Endothelial cell of umbilical vein (primary cell): Measurements from ENCODE around the gene CAMK2B.

ENCODE experiments used
- EZH2 ChIP-seq: IDR thresholded peaks from 2 replicates; pipeline ENCODE4 v1.6.1; 2012; ENCODE audit warnings: borderline replicate concordance, low read depth, mild to moderate bottlenecking, moderate library complexity, low read length, inconsistent platforms; ENCODE audit not compliant: severe bottlenecking
- GATA2 ChIP-seq: IDR thresholded peaks from 2 replicates; pipeline ENCODE4 v1.7.0; 2011; ENCODE audit warnings: low read depth, mild to moderate bottlenecking, moderate library complexity, mixed read lengths, low read length; ENCODE audit not compliant: insufficient read length, insufficient read depth
- JUN ChIP-seq: IDR thresholded peaks from 2 replicates; pipeline ENCODE4 v1.6.1; 2011; ENCODE audit warnings: borderline replicate concordance, low read depth; ENCODE audit not compliant: insufficient read length, insufficient read depth
- POLR2AphosphoS5 ChIP-seq: IDR thresholded peaks from 2 replicates; pipeline ENCODE4 v1.6.1; 2012; ENCODE audit warnings: low read depth, mild to moderate bottlenecking, control low read depth, low read length, moderate library complexity; ENCODE audit not compliant: insufficient read depth
- TF ChIP-seq, protein P1 (sequence below): IDR thresholded peaks from 2 replicates; pipeline ENCODE4 v1.6.1; 2011; ENCODE audit not compliant: insufficient read depth, insufficient read length
- TF ChIP-seq, protein P2 (sequence below), 2 donors: IDR thresholded peaks; 1 replicate in 1 of 2; 2 replicates in 1 of 2; pipeline ENCODE4 v1.5.1; 2011; ENCODE audit warnings: low read length in 2 of 2, mild to moderate bottlenecking in 2 of 2, moderate library complexity in 2 of 2, control low read depth in 1 of 2, inconsistent platforms in 1 of 2, low read depth in 1 of 2; ENCODE audit not compliant: insufficient read depth in 1 of 2; ENCODE audit errors: extremely low read depth in 1 of 2

DNA sequence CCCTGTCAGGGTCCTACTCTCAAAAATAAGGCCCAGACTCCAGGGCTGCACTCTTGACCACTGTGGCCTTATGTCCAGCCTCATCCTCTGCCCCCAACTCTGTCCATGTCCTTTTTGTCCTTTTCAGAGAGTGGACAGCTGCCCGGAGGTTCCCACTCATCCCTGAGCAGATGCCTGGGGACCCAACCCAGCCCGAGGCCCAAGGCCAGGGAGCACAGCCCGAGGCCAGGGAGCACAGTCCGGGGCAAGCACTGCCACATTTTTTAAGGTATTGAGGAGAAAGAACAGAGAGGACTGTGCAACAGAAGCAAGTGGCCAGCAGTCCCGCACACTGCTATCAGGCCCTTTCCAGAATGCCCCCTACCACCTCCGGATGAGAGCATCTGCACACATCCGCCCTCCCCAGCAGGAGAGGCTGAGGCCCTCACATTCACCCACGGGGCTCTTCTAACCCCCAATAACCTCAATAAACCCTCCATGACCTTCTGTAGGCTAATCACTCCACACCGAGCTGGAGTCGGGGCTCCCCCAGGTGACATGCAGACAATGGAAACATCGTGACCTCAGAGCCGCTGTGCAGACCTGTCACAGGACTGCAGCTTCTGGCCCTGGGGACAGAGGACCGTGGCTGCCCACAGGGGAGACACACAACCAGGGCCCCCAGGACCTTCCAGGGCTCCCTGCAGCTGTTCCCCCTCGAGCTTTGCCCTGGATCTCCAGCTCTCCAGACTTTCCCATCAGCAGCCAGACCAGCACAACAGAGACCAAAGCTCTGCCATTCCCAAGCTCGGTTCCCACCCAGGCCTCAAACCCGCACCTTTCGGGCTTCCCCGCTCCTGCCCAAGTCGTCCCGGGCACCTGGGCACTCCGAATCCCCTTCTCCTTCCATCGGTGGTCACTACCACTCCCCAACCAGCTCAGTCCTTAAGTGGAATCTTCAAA is 51.4 kb downstream of the CAMK2B start:
- TF ChIP-seq, protein P1, sequence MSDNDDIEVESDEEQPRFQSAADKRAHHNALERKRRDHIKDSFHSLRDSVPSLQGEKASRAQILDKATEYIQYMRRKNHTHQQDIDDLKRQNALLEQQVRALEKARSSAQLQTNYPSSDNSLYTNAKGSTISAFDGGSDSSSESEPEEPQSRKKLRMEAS, result no peak
- TF ChIP-seq, protein P2, sequence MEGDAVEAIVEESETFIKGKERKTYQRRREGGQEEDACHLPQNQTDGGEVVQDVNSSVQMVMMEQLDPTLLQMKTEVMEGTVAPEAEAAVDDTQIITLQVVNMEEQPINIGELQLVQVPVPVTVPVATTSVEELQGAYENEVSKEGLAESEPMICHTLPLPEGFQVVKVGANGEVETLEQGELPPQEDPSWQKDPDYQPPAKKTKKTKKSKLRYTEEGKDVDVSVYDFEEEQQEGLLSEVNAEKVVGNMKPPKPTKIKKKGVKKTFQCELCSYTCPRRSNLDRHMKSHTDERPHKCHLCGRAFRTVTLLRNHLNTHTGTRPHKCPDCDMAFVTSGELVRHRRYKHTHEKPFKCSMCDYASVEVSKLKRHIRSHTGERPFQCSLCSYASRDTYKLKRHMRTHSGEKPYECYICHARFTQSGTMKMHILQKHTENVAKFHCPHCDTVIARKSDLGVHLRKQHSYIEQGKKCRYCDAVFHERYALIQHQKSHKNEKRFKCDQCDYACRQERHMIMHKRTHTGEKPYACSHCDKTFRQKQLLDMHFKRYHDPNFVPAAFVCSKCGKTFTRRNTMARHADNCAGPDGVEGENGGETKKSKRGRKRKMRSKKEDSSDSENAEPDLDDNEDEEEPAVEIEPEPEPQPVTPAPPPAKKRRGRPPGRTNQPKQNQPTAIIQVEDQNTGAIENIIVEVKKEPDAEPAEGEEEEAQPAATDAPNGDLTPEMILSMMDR (IDR thresholded peaks at IDR 0.05; ENCODE audit: extremely low read depth in 1 of 2, insufficient read depth in 1 of 2, low read depth in 1 of 2, low read length in 2 of 2), result no peak
- TF ChIP-seq EZH2 (no peak), POLR2AphosphoS5 (no peak), JUN (no peak), GATA2 (no peak)
